ENCODE measurements around the gene MTARC1.
A peak's percentile ranks its signal among the peaks of the same experiment; 100 is the strongest.

Gene MTARC1

DNA sequence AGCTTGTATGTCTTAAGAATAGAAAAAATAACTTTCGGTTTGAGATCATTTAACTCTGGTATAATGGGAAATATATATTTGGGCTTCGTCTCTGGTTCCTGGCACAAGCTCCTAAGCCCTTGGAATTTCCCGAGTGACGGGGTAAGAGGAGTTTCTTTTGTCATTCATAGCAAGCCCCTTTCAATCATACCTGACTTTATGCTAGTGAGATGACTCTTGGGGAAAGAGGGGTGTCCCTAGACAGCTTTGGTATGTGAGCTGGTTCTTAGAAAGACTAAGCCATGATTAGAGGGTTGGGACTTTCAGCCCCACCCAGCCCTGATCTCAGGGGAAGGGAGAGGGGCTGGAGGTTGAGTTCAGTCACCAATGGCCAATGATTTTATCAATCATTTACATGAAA is 13.9 kb upstream of the MTARC1 start:
- DNase-seq, result no peak

DNA sequence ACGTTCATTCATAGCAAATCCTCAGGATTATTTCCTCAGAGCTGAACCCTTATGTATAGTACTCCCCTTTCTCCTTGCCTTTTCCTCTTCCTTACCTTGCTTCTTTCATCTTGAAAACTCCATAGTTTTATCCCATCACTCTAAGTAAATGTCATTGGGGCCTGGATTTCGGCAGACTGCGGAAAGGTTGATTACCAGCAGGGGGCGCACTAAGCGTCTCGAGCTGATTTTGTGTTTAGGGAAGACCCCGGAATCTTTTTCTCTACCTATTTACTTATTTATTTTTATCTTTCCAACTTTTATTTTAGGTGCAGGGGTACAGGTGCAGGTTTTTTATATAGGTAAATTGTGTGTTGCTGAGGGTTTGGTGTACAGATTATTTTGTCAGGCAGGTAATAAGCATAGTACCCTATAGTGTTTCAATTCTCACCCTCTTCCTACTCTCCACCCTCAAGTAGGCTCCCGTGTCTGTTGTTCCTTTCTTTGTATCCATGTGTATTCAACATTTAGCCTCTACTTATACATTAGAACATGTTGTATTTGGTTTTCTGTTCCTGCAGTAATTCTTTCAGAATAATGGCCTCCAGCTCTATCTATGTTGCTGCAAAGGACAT is 11.4 kb upstream of the MTARC1 start:
- peak in 1 of 2 experiments; percentile 13 for DNase-seq

DNA sequence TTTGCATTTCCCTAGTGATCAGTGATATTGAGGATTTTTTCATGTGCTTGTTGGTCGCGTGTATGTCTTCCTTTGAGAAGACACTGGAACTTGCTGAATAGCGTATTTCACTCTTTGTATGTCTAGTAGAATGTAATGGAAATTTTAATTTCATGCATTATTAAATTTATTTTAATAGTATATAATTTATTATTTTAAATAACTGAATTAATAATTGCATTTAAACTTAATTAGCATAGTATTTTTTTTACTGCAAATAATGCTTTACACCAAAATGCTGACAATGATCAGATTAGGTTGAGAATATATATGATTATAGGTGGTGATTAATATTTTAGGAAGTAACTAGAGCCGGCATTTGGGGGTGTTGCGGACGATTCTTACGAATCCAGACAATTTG is 10.5 kb upstream of the MTARC1 start:
- no peak for DNase-seq

DNA sequence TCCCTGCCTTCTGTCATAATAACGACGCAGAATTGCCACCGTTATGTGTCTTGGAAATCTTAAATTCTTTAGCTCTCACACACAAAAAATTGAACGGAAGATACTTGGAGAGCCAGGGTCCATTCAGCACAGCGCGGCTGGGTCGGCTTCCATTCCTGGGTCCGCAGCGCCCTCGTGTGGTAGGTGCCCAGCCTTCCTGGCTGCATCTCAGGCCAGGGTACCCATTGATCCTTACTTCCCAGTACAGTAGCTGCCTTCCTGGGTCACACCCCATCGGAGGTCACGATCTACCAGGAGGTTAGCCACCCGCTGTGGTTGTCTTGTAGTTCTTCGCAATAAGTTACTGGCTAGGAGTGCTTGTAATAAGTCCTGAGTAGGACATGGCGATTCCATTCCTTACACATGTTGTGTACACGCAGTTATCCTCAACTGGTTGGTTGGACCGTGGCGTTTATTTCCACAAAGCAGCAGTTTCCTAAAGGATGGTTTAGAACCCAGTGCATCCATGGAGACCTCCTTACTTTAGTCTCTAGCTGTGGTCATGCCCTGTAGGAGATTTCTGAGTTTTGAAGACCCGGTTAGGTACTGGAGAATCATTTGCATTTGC is 9.9 kb upstream of the MTARC1 start:
- peak; percentile 57 to 58 for DNase-seq

DNA sequence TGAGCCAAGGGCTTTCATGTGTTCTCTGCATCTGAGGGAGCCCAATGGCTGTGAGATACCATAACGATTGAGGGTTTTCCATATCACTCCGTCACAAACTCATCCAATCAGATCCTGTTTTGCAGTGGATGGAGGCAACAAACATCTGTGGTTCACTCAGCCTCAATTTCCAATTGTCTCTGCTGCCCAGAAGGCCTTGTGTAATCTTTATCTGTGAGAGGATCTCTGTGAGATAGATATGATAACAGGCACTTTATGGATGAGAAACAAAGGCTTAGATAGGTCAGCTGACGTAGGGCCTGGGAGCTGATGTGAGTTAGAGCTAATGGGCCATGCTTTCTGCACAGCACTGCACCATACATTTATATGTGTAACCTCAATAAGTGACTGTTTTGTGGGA is 3.3 kb upstream of the MTARC1 start:
- no peak for DNase-seq

DNA sequence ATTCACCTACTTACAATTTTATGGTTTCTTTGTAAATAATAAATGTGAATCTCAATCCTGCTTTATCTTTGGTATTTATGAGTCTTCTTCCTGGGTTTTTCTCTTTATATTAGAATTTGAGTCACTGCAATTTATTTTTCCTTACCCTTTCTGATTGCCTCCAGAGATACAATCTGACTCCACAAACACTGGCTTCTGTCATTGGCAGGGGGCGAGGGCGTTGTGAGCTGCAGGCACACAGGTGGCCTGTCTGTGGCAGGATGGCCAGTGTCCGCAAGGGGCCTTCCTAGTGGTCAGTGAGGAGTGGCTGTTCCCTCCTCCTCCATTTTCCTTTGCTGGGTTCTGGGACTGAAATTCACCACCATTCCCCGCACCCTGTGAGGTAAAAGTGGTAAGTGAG is 2.0 kb upstream of the MTARC1 start:
- DNase-seq, result no peak

DNA sequence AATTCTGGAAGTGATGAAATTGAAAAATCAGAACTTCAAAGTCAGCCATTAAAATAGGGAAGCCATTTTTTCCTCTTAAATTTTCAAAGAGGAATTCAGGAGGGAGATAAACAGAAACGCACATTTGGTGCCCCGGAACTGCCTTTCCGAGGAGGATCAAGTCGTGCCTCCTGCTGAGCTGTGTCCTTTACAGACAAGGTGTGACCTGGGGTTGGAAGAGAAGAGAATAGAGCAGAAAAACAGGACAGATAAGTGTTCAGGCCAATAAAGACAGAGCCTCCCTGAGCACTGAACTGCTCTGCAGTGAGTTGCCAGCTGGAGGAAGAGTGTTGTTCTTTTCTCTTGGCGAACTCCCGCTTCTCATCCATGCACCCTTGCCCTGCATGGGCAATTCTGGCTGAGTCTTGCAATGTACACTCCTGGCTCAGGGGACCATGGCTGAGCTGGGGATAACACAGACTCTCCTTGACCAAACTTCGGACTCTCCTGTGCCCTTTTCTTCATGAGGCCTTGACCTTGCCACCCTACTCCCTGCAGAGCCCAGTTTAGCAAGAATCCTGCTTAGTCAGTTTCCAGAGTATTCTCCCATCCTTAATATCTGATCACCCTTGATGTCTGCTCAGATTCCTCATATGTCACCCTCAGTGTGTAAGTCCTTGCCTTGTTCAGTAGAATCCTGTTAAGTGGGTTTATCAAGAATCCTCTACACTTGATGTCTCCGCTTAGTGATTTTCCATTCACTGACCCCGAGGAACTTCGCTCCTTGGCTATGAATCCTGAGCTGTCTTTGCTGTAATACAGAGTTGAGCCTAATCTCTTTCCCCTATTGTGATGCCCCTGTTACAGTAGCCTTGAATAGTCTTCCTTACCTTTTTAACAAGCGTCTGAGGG is 1.3 kb upstream of the MTARC1 start:
- no peak for DNase-seq

DNA sequence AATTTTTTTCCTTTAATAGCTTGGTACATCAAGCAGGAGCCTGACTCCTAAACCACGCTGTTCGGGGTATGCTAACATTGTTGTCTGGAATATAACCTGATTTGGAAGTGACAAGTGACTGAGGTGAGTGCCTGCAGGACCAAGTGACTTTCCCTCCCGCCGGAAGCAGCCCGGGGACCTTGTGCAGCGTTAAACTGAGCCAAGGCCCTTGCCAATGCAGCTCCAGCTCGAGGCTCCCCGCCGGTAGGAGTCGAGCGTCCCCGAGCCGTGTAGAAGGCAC is 716 bp upstream of the MTARC1 start:
- DNase-seq, result no peak

DNA sequence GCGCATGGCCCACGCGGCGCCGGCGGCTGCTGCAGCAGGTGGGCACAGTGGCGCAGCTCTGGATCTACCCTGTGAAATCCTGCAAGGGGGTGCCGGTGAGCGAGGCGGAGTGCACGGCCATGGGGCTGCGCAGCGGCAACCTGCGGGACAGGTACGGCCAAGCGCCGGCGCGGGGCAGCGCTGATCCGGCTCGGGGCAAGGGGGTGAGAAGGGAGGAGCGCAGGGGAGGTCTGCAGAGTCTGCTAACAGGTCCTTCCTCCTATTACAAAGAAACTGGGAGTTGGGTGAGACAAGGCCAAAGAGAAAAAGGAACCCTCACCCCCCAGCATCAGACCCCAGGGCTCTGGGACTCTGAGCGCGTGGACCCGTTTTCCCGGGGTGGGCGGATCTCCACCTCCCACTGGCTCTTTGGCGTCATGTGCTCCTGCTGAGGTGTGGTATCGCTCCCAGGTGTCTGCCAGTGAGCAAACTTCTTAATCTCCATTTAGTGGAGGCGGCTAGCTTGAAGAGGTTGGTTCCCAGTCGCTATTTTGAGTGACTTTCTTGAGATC is 431 bp downstream of the MTARC1 start:
- DNase-seq, result peak; percentile 49 to 63

DNA sequence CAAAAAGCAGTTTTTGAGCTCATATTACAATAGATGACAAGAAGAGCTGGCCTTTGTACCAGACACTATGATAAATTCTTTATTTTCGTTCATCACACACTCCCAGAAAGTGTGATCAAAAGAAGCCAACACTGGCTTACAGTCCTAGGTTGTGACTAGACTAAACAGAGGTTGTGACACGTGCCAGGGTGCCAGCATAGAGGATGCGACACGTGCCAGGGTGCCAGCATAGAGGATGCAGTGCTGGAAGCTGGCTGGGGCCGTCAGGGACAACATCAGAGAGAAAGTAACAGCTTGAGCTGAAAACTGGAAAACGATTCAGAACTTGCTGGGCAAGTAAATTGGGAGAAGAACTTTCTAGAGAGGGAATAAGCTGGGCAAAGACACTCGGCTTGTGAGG is 2.2 kb downstream of the MTARC1 start:
- DNase-seq, result no peak

DNA sequence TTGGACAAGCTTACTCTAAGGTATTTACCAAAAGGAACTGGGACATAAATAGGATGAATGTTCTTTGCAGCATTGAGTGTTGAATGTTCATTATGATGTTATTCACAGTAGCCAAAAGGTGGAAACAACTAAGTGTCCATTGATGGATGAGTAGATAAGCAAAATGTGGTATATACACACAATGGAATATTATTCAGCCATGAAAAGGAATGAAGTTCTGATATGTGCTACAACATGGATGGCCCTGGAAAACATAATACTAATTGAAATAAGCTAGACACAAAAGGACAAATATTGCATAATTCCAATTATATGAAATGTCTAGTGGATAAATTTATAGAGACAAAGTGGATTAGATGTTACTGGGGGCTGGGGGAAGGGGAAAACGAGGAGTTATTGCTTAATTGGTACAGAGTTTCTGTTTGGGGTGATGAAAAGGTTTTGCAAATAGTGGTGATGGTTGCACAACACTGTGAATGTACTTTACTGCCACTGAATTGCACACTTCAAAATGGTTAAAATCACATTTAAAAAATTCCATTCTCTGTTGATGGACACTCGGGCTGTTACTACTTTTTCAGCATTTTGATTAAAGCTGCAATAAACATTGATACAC is 2.9 kb downstream of the MTARC1 start:
- DNase-seq, result no peak

DNA sequence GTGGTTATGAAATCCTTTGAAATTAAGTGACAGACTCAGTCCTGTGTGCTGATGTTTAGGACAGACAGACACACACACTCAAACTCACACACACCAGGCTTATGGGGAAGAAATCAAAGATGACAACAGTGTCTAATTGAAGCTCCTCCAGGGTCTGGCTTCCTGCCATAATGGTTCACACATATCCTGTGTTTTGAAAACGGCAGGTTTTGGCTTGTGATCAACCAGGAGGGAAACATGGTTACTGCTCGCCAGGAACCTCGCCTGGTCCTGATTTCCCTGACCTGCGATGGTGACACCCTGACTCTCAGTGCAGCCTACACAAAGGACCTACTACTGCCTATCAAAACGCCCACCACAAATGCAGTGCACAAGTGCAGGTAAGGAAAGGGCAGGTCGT is 4.6 kb downstream of the MTARC1 start:
- DNase-seq, result peak in 1 of 2 experiments; percentile 25

DNA sequence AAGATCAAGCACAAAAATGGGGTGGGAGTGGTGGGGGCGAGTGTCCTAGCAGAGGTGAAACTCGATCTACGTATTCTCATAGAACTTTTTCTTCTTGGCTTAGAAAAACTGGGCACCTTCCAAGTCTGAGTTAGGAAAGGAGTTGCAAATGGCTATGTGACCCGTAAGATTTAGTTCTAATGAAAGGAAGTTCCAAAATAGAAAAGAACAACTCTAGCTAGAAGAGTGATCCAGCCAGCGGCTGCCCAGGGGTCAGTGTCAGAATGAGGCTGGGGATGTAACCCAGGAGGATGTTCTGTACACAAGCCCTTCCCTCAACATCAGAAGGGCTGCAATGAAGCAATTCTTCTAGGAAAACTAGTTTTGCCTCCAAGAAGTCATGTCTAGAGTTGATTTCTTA is 5.2 kb downstream of the MTARC1 start:
- no peak for DNase-seq

DNA sequence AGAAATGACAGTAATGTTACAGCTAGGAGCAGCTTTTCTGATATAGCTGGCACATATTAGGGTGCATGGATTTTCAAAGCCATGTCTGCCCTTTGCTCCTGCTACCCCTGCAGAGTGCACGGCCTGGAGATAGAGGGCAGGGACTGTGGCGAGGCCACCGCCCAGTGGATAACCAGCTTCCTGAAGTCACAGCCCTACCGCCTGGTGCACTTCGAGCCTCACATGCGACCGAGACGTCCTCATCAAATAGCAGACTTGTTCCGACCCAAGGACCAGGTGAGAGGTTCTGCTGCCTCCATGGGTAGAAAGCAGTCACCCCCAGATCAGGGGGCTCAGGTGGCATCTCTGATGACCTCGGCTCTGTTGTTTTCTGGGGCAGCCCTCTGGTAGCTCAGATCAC is 9.8 kb downstream of the MTARC1 start:
- DNase-seq, result no peak

DNA sequence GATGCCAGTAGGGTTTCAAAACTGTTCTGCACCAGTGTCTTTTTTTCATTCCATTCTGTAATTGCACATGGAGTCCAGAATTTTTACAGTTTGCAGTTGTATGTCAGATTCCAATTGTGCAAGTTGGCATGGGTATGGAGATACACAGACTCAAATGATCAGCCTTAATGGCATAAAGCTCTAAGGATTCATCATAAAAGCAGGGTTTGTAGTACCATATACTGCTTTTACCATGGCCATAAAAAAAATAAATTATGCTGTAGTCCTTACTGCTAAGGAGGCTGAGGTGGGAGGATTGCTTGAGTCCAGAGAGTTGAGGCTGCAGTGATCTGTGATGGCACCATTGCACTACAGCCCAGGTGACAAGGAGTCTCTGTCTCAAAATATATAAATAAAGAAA is 10.3 kb downstream of the MTARC1 start:
- no peak for DNase-seq

DNA sequence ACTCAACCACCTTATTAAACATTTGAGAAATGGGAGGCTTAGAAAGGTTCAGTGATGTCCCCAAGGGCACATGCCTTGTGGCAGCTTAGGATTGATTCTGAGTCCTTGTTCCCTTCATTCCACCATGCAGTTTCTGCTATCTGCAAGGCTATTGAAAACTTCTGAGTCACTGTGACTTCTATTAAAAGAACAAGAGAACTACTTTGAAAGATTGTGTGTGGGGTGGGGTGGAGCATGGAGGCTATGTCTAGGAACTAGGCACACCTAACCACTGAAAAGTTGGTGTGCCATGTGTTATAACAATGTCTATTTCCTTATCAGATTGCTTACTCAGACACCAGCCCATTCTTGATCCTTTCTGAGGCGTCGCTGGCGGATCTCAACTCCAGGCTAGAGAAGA is 10.8 kb downstream of the MTARC1 start:
- no peak for DNase-seq

DNA sequence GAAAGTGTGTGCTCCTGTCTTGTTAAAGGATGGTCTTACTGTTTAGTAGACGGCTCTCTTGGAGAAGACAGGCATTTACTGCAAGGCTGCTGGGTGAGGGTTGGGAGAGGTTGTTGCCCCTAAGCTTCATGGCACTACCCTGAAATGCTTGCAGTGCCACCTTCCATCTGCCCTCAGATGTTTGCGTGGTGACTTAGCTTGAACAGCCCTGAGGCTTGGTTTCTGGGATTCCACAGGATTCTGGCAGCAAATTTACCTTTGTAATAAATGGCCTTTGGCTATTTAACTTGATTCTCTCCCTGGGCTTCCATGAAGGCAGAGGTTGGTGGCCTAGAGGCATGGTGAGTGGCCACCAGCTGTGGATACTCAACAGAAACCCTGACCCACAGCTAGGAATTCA is 11.6 kb downstream of the MTARC1 start:
- no peak for DNase-seq

DNA sequence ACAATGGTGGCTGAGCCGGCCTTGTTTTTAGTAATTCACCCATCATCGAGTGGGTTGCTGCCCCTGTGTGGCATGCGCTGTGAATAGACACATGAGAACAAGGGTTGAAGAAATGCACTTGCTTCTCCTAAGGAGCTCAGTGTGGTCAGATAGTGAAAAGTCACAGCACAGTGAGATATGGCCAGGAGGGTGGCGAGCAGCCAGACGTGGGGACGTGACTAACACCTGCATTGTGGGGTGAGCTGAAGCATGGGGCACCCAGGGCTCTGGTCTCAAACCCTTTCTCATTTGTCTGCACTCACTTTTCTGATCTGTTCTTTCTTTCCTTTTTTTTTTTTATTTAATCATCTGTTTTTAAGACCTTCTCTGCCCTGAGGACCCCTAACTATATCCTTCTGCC is 13.5 kb downstream of the MTARC1 start:
- no peak for DNase-seq

DNA sequence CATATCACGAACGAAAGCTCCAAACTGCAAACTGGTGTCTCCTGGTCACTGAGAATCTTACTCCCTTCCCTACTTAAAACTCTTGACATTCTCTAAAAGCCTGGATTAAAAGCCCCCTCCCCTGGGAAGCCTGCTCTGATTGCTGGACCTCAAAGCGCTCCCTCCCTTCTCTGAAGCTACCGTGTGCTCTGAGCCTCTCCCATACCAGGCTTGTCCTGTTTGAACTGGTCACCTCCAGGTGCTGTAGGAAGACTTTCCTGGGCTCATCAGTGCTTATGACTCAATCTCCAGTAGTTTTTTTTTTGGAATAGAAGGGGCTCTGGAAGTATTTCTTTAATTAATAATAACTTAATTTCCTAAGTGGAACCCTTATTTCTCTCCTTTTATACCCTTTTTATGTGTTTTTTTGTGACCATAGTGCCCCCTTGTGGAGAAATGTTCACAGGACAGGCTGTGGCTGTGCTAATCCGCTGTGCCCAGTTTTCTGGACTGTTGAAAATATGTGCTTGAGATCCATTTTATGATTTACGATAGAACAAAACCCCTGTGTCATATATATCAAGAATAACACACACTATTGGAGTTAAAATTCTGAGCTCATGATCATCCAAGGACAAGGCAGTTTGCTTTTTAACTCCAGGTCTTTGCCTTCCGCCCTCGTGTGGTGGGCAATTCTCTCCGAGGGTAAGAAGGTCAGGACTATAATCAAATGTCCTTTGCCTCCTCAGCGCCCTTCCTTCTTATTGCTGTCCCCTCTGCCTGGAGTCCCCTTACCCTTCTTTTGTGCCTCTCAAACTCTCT is 16.9 kb downstream of the MTARC1 start:
- DNase-seq, result peak in 1 of 2 experiments; percentile 9

DNA sequence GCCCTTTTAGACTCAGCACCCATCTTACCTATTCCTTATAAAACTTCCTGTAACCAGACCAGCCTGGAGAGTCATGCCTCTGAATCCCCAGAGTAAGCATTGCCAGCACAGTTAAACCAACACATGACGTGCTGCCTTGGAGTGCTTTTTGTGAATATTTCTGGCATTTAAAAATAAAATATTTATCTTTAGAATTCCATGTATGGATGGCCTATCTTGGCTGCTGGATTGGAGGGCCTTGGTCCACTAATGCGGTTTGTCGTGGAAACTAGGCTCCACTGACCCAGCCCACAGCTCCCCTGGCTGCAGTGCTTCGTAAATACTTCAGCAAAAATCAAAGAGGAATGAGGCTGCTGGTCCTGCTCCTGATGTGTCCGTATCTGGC is 17.5 kb downstream of the MTARC1 start:
- no peak for DNase-seq

DNA sequence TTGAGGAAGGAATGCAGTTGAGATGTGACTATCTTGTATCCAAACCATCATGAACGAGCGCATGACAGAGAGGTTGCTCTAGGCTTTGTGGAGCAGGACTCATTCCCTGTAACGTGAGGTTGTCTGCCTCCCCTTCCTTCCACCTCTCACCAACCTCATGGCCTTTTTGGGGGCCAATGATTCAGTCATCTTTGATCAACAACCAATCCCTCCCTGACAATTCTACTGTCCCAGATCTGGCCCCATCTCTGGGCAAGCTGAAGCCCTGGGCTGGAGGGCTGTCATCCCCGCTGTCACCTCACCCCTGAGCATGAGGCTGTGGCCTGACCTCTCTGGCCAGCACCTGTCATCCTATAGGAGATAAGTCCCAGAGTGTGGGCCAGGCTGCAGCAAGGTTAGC is 19.7 kb downstream of the MTARC1 start:
- peak; percentile 20 to 32 for DNase-seq

DNA sequence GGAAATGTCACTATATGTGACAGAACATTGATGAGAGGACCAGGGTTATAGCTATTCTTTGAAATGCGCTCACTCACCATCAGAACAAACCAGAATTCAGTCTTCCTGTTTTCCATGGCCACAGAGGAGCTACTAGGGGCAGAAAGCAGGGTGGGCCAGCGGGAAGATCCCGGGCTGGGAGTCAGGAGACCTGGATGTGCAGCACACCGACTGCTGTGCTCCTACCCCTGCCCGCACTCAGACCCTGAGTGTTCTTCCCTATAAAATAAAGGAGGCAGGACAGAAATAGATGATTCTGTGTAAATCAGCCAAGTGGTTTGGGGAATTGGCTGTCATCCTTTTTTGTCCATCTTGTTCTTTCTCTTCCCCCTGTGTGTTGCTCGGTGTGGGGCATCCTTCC is 21.0 kb downstream of the MTARC1 start:
- DNase-seq, result no peak
